Fibroblast of villous mesenchyme (primary cell): ENCODE data around the gene SMAD6. TPM values are rescaled to one million over a fixed set of nuclear protein-coding genes. Genes with fewer than 3 reads are reported as not detected.
A peak's percentile ranks its signal among the peaks of the same experiment; 100 is the strongest.
"Not testable (repeated sequence)": the region's sequence is repeated elsewhere in the genome, so short reads cannot be mapped to it uniquely, and the experiment has no call there.

Experiments
- DNase-seq: peaks from one replicate; pipeline ENCODE4 v3.0.0-alpha.2; 2010; ENCODE audit warnings: low read depth
- H3K4me3 ChIP-seq: 2 replicates; pipeline ENCODE4 v1.5.1; 2011; ENCODE audit warnings: low read depth, mild to moderate bottlenecking, low read length
- CTCF ChIP-seq: IDR thresholded peaks from 2 replicates; pipeline ENCODE4 v1.5.1; 2012; ENCODE audit warnings: low read depth, mild to moderate bottlenecking, low read length; ENCODE audit not compliant: insufficient read depth
- total RNA-seq: library from RNA; depleted of rRNA; stranded (reverse); fragments of >200 nt; gene quantifications from 2 replicates; pipeline ENCODE4 v1.2.3, GENCODE V29; 2012

SMAD6 gene
- total RNA-seq, 1 donor = 3.0 TPM

GRCh38 chr15:66680502-66680901, 21.5 kb upstream of the SMAD6 start:
- TF ChIP-seq CTCF = no peak
- no peak for DNase-seq
- H3K4me3 ChIP-seq = no peak overlapping the region

GRCh38 chr15:66681395-66681794, 20.6 kb upstream of the SMAD6 start:
- no peak overlapping the region for H3K4me3 ChIP-seq

GRCh38 chr15:66682246-66682645, 19.8 kb upstream of the SMAD6 start:
- H3K4me3 ChIP-seq = no peak overlapping the region

More at GRCh38 chr15:66681395-66681794, 20.6 kb upstream of the SMAD6 start:
- no peak for DNase-seq
- no peak for TF ChIP-seq CTCF

GRCh38 chr15:66682865-66683264, 19.2 kb upstream of the SMAD6 start:
- DNase-seq = no peak
- H3K4me3 ChIP-seq = no peak overlapping the region
- no peak for TF ChIP-seq CTCF

More at GRCh38 chr15:66682246-66682645, 19.8 kb upstream of the SMAD6 start:
- DNase-seq = no peak
- TF ChIP-seq CTCF = no peak

- no peak for DNase-seq
- H3K4me3 ChIP-seq = no peak overlapping the region
- TF ChIP-seq CTCF = no peak
These were observed 17.8 kb upstream of the SMAD6 start for GRCh38 chr15:66684136-66684681.

GRCh38 chr15:66685638-66686150, 16.3 kb upstream of the SMAD6 start:
- TF ChIP-seq CTCF = peak; percentile 36
- DNase-seq = no peak
- no peak overlapping the region for H3K4me3 ChIP-seq

- H3K4me3 ChIP-seq, DNase-seq: not testable (repeated sequence)
These were observed 11.1 kb upstream of the SMAD6 start for GRCh38 chr15:66690912-66691311.
